SK-N-SH (cell line): ENCODE measurements around the gene NRCAM.

ENCODE experiments used
- NFIC ChIP-seq: IDR thresholded peaks from 2 replicates; pipeline ENCODE4 v1.4.0; 2012; ENCODE audit warnings: borderline replicate concordance
- TF ChIP-seq, protein P1 (sequence below): fragments of 200-600 bp; sonication (generic); IDR thresholded peaks from 2 replicates; pipeline ENCODE4 v1.6.1; 2017; ENCODE audit warnings: antibody characterized with exemption, mild to moderate bottlenecking, moderate library complexity

GRCh38 chr7:108252177-108252576 is 204.1 kb downstream of the NRCAM start:
- TF ChIP-seq, protein P1, sequence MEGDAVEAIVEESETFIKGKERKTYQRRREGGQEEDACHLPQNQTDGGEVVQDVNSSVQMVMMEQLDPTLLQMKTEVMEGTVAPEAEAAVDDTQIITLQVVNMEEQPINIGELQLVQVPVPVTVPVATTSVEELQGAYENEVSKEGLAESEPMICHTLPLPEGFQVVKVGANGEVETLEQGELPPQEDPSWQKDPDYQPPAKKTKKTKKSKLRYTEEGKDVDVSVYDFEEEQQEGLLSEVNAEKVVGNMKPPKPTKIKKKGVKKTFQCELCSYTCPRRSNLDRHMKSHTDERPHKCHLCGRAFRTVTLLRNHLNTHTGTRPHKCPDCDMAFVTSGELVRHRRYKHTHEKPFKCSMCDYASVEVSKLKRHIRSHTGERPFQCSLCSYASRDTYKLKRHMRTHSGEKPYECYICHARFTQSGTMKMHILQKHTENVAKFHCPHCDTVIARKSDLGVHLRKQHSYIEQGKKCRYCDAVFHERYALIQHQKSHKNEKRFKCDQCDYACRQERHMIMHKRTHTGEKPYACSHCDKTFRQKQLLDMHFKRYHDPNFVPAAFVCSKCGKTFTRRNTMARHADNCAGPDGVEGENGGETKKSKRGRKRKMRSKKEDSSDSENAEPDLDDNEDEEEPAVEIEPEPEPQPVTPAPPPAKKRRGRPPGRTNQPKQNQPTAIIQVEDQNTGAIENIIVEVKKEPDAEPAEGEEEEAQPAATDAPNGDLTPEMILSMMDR = no peak
- no peak for TF ChIP-seq NFIC
